Measurements from ENCODE around the gene SLC39A3.

- TF ChIP-seq CTCF (IDR thresholded peaks at IDR 0.05; ENCODE audit: low read depth, low read length, poor library complexity, severe bottlenecking): no peak
- TF ChIP-seq EZH2phosphoT487 (IDR thresholded peaks at IDR 0.05; ENCODE audit: borderline replicate concordance, low read length): no peak
Measured at GRCh38 chr19:2771786-2772674, 32.2 kb upstream of the SLC39A3 start.

All from DOHH2 (cell line).